Right lobe of liver (tissue), 4 donors: Measurements from ENCODE around the gene LSM3.

ENCODE experiments used
- CTCF ChIP-seq, 4 donors: fragments of 200-600 bp in 3 of 4; fragments of 450-650 bp in 1 of 4; IDR thresholded peaks; one replicate each; pipeline versions ENCODE4 v1.5.1 to v1.8.0; 2016 to 2022; ENCODE audit warnings: antibody characterized with exemption in 4 of 4, mild to moderate bottlenecking in 2 of 4
- POLR2A ChIP-seq: fragments of 450-650 bp; IDR thresholded peaks from one replicate; pipeline ENCODE4 v1.6.1; 2017; ENCODE audit warnings: antibody characterized with exemption, mild to moderate bottlenecking
- donor health status: DM: no; HTN: no; CAD: no.
- donor health status: DM: no; HTN: no; CAD: no.
- donor health status: DM: no; HTN: yes; CAD: no.

- no peak for TF ChIP-seq CTCF (IDR thresholded peaks at IDR 0.05)
- no peak for TF ChIP-seq POLR2A
Measured at GRCh38 chr3:14159426-14159825, 19.2 kb upstream of the LSM3 start.
